Astrocyte (in vitro differentiated cells and primary cell): ENCODE data around the gene IQGAP2. TPM values are rescaled to one million over a fixed set of nuclear protein-coding genes. Genes with fewer than 3 reads are reported as not detected.

Experiments used
- DNase-seq: peaks from one replicate; pipeline ENCODE4 v3.0.0-alpha.2; 2010; ENCODE audit warnings: low read depth
- FAIRE-seq: peaks from 2 replicates; lab custom pipeline; 2011; peaks lifted over from hg19 to GRCh38; lab: Jason Lieb, UNC
- H2AFZ ChIP-seq: 2 replicates; pipeline ENCODE4 v1.6.0; 2012; ENCODE audit warnings: low read depth, low read length, inconsistent platforms
- H3K27ac ChIP-seq: 2 replicates; pipeline ENCODE4 v1.5.1; 2011; ENCODE audit warnings: low read depth, low read length, inconsistent platforms
- H3K27me3 ChIP-seq: 2 replicates; pipeline ENCODE4 v1.6.0; 2011; ENCODE audit warnings: low read length, inconsistent platforms; ENCODE audit not compliant: insufficient read depth
- H3K36me3 ChIP-seq: 2 replicates; pipeline ENCODE4 v1.5.1; 2011; ENCODE audit warnings: low read length, inconsistent platforms; ENCODE audit not compliant: insufficient read depth
- H3K4me1 ChIP-seq: 2 replicates; pipeline ENCODE4 v1.5.1; 2011; ENCODE audit warnings: low read length, inconsistent platforms; ENCODE audit not compliant: insufficient read depth
- H3K4me2 ChIP-seq: 2 replicates; pipeline ENCODE4 v1.6.0; 2012; ENCODE audit warnings: low read length, inconsistent platforms
- H3K4me3 ChIP-seq: 2 replicates; pipeline ENCODE4 v1.5.1; 2011; ENCODE audit warnings: low read depth, mild to moderate bottlenecking, low read length, inconsistent platforms; ENCODE audit not compliant: insufficient read depth
- H3K79me2 ChIP-seq: 2 replicates; pipeline ENCODE4 v1.6.0; 2012; ENCODE audit warnings: mild to moderate bottlenecking, low read length, inconsistent platforms; ENCODE audit not compliant: insufficient read depth
- H3K9ac ChIP-seq: 2 replicates; pipeline ENCODE4 v1.6.0; 2012; ENCODE audit warnings: mild to moderate bottlenecking, low read length, inconsistent platforms
- H3K9me3 ChIP-seq: 2 replicates; pipeline ENCODE4 v1.5.1; 2012; ENCODE audit warnings: low read depth, mild to moderate bottlenecking, low read length, inconsistent platforms; ENCODE audit not compliant: insufficient read depth
- H4K20me1 ChIP-seq: 2 replicates; pipeline ENCODE4 v1.6.0; 2012; ENCODE audit warnings: low read length, inconsistent platforms; ENCODE audit not compliant: insufficient read depth
- H3K27ac Mint-ChIP-seq: one replicate; pipeline ENCODE4 v1.8.0; 2021; ENCODE audit warnings: mild to moderate bottlenecking, mixed read lengths; ENCODE audit not compliant: unreplicated experiment
- H3K27me3 Mint-ChIP-seq: one replicate; pipeline ENCODE4 v1.8.0; 2021; ENCODE audit warnings: low read depth, mixed read lengths; ENCODE audit not compliant: unreplicated experiment
- H3K36me3 Mint-ChIP-seq: one replicate; pipeline ENCODE4 v1.8.0; 2021; ENCODE audit warnings: low read depth, mixed read lengths; ENCODE audit not compliant: unreplicated experiment
- H3K4me1 Mint-ChIP-seq: one replicate; pipeline ENCODE4 v1.8.0; 2021; ENCODE audit warnings: low read depth, mixed read lengths; ENCODE audit not compliant: unreplicated experiment
- H3K4me3 Mint-ChIP-seq: one replicate; pipeline ENCODE4 v1.8.0; 2021; ENCODE audit warnings: mild to moderate bottlenecking, moderate library complexity, mixed read lengths; ENCODE audit not compliant: unreplicated experiment
- H3K9me3 Mint-ChIP-seq: one replicate; pipeline ENCODE4 v1.8.0; 2021; ENCODE audit warnings: mild to moderate bottlenecking, mixed read lengths; ENCODE audit not compliant: unreplicated experiment
- CTCF ChIP-seq: IDR thresholded peaks from 2 replicates; pipeline ENCODE4 v1.5.1; 2011; ENCODE audit warnings: low read depth, mild to moderate bottlenecking, inconsistent platforms, low read length, moderate library complexity; ENCODE audit not compliant: insufficient read depth
- EZH2 ChIP-seq: IDR thresholded peaks from 2 replicates; pipeline ENCODE4 v1.6.1; 2012; ENCODE audit warnings: mild to moderate bottlenecking, low read length, inconsistent platforms; ENCODE audit not compliant: insufficient read depth
- total RNA-seq: library from RNA; stranded (reverse); gene quantifications from 2 replicates; pipeline ENCODE4 v1.2.1, GENCODE V29; 2021

Gene IQGAP2
- total RNA-seq, 1 donor from 2014 or later = 2.9 TPM

- Histone ChIP-seq H3K9me3 (no peaks in the 10 kb centered on the region), H3K27ac (no peak overlapping the region), H3K4me2 (no peak overlapping the region), H3K4me1 (no peaks in the 10 kb centered on the region), H3K79me2 (no peaks in the 10 kb centered on the region), H3K9ac (no peak overlapping the region), H3K27me3 (no peaks in the 10 kb centered on the region), H4K20me1 (no peaks in the 10 kb centered on the region), H2AFZ (no peak overlapping the region), H3K36me3 (no peaks in the 10 kb centered on the region), H3K4me3 (no peak overlapping the region)
- FAIRE-seq (no peak), DNase-seq (no peak)
- no peaks in the 10 kb centered on the region for H3K36me3 Mint-ChIP-seq
- no peaks in the 10 kb centered on the region for H3K9me3 Mint-ChIP-seq
- H3K27me3 Mint-ChIP-seq = no peaks in the 10 kb centered on the region
- H3K27ac Mint-ChIP-seq = no peak overlapping the region
- H3K4me1 Mint-ChIP-seq = no peaks in the 10 kb centered on the region
- no peak overlapping the region for H3K4me3 Mint-ChIP-seq
- no peak for TF ChIP-seq CTCF
- TF ChIP-seq EZH2 = no peak
These were observed 79.9 kb downstream of the IQGAP2 start for GRCh38 chr5:76482984-76483383.

- Histone ChIP-seq H3K4me1 (no peaks in the 10 kb centered on the region), H3K27ac (no peak overlapping the region), H3K4me2 (no peak overlapping the region), H3K27me3 (no peaks in the 10 kb centered on the region), H3K79me2 (no peaks in the 10 kb centered on the region), H3K36me3 (no peaks in the 10 kb centered on the region), H4K20me1 (no peaks in the 10 kb centered on the region), H3K9me3 (no peaks in the 10 kb centered on the region), H3K9ac (no peak overlapping the region), H2AFZ (no peak overlapping the region), H3K4me3 (no peak overlapping the region)
- H3K9me3 Mint-ChIP-seq = no peaks in the 10 kb centered on the region
- no peak for DNase-seq
- H3K27me3 Mint-ChIP-seq = no peaks in the 10 kb centered on the region
- no peak overlapping the region for H3K27ac Mint-ChIP-seq
- no peak for FAIRE-seq
- no peak overlapping the region for H3K4me3 Mint-ChIP-seq
- TF ChIP-seq CTCF (no peak), EZH2 (no peak)
- H3K4me1 Mint-ChIP-seq = no peaks in the 10 kb centered on the region
- peaks cover 2% of the 10 kb centered on the region for H3K36me3 Mint-ChIP-seq
These were observed 80.3 kb downstream of the IQGAP2 start for GRCh38 chr5:76483433-76483832.

- H3K36me3 Mint-ChIP-seq = peaks cover 2% of the 10 kb centered on the region
- H3K9me3 ChIP-seq = no peaks in the 10 kb centered on the region
- H4K20me1 ChIP-seq = no peaks in the 10 kb centered on the region
These were observed 80.8 kb downstream of the IQGAP2 start for GRCh38 chr5:76483881-76484280.

More at GRCh38 chr5:76483881-76484280, 80.8 kb downstream of the IQGAP2 start:
- Histone ChIP-seq H3K4me1 (no peaks in the 10 kb centered on the region), H3K36me3 (no peaks in the 10 kb centered on the region), H3K4me3 (no peak overlapping the region), H3K79me2 (no peaks in the 10 kb centered on the region), H3K27ac (no peak overlapping the region), H3K9ac (no peak overlapping the region), H2AFZ (no peak overlapping the region), H3K4me2 (no peak overlapping the region), H3K27me3 (peaks cover under 1% of the 10 kb centered on the region)
- TF ChIP-seq EZH2 = no peak
- no peak for TF ChIP-seq CTCF
- DNase-seq (no peak), FAIRE-seq (no peak)
- Mint-ChIP-seq H3K4me3 (no peak overlapping the region), H3K27me3 (no peaks in the 10 kb centered on the region), H3K27ac (no peak overlapping the region), H3K4me1 (no peaks in the 10 kb centered on the region), H3K9me3 (no peaks in the 10 kb centered on the region)
